HG03064 (cell line): Measurements from ENCODE around the gene RAB11FIP4.
"Not testable (repeated sequence)": the region's sequence is repeated elsewhere in the genome, so short reads cannot be mapped to it uniquely, and the experiment has no call there.

Experiments used
- ATAC-seq: cut with Tn5 transposase; IDR thresholded peaks from one replicate; pipeline ENCODE4 v1.9.1; 2021; ENCODE audit warnings: low read depth; ENCODE audit not compliant: unreplicated experiment

Gene RAB11FIP4

DNA sequence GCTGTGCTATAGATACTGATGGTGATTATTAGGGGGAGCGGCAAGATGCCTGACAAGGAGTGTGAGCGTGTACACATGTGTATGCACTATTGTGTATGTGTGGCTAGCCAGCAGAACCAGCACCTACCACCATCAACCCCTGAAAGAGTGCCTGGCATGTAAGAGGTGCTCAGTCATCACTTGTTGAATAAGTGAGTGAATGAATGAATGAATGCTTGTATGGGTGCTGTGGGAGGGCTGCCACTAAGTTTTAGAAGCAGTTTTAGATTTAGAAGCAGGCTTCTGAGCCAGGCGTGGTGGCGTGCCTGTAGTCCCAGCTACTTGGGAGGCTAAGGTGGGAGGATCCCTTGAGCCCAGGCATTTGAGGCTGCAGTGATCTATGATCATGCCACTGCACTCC, 37.0 kb downstream of the RAB11FIP4 start:
- no peak for ATAC-seq

DNA sequence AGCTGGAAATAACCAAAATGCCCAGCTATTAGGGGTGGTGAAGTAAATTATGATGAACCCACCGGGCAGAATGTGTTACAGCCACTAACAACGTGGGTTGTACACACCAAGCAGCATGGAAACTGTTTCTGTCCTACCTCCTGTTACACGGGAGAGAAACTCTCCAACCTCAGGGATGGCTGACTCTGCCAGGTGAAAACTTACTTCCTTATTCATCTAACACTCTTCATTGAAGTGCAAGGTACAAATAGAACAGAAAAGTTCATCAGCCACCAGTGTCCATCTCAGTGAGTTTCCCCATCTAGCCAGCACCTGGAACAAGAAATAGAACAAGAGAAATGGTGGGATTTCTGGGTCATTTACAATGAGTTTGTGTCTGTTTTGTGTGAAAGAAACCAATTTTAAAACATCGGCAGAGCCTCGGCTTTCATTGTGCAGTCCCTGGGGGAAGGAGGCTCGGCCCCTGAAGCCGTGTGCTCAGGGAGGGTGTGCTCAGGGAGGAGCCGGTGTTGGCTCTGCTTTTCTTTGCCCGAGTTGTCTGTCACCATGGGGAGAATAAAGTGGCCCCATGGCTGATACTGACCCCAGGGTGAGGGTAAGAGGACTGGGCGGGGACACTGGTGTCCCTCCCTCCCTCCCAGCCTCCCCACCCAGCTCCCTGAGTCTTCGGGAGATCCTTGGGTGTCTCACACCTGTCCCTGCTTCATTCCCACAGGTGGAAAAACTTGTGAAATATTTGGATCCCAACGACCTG, 39.8 kb downstream of the RAB11FIP4 start:
- ATAC-seq, result no peak

DNA sequence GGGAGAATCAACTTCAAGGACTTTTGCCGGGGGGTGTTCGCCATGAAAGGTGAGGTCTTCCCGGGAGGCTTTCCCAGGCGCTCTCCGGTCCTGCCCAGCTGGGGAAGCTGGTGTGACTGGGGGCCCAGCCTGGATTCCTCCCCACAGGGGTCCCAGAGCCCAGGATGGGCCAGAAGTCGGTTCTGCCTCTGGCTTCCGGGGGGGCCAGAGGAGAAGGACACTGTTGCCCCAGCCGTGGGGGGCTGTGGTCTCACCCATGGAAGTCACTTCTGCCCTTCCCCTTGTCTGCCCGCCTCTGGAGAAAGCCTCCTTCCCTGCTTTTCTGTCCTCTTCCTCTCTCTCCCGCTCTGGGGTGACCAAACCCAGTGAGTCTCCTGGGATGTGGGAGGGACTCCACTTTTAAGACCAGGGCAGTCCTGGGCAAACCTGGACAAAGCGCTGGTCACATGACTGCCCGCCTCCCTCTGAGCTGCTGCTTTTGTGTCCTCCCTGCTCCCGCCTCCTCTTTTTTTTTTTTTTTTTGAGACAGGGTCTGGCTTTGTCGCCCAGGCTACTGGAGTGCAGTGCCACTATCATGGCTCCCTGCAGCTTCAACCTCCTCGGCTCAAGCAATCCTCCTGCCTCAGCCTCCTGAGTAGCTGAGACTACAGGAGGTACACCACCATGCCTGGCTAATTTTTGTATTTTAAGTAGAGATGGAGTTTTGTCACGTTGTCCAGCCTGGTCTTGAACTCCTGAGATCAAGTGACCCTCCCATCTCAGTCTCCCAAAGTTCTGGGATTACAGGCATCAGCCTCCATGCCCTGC, 40.6 kb downstream of the RAB11FIP4 start:
- no peak for ATAC-seq

DNA sequence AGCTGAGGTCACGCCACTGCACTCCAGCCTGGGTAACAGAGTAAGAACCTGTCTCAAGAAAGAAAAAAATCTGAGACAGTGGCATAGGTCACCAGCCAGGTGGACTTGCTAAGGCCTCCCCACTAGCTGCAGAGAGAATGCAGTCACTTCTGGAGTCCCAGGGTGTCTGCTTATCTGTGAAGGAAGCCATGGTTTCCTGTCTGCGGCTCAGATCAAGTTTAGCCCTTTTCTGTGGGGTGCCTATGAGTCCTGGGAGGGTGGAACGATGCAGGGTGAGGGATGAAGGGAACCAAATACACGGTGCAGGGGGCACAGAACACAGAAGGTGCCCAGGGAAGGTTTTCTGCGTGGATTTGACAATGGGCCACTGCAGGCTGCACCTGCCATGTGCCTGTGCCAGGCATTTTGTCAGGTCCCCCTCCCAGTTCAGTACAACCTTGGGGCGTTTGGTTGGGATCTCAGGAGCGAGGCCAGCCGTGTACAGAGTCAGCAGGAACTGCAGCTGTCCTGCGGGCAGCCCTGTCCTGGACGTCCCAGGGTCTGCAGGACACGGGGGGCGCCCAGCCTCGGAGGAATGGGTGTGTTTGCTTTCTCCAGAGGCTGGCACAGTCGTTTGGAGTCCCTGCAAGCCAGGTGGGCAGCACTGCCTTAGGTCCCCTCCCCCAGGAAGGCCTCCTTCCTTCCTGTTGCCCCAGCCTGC, 41.8 kb downstream of the RAB11FIP4 start:
- no peak for ATAC-seq

DNA sequence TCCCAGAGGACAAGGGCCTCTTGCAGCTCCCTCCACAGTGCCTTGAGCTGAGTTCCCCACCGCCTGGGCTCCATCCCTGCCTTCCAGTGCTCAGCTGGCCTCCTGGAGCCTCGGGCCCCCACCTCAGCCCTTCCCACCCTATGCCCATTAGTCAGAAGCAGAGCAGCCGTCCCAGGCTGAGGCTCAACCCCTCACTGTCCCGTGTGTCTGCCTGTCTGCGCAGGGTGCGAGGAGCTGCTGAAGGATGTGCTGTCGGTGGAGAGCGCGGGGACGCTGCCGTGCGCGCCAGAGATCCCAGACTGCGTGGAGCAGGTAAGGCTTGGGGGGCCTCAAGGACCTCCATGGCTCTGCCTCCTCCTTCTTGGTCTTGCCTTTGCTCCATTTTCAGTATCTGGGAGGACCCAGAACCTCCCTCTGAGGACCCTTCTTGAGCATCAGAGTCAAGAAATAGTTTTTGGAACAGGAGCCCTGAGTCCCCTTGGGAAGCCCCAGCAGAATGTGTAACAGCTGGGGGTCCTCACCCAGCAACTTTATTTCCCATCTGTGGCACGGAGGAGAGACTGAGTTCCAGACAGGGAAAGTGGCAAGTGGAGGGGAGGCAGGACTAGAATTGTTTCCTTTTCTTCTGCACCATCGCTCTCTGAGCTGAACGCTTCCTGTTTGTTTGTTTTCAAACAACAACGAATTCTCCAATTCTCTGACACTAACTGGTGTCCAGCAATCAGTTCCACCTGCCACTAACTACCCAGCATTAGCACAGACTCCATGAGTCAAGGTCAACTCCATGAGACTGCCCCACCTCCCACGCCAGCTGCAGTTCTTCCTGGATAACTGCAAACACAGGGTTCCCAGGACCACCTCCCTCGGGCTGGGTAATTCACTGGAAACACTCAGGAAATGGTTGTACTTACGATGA, 42.6 kb downstream of the RAB11FIP4 start:
- ATAC-seq, result no peak

DNA sequence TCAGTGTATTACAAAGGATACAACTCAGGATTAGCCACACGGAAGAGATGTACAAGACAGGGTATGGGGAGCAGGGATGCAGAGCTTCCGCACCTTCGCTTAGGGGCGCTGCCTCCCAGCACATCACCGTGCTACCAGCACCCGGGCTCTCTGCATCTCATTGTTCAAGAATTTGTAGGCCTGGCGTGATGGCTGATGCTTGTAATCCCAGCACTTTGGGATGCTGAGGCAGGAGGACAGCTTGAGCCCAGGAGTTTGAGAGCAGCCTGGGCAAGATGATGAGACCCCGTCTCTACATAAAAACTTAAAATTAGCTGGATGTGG, 43.2 kb downstream of the RAB11FIP4 start:
- ATAC-seq, result no peak

DNA sequence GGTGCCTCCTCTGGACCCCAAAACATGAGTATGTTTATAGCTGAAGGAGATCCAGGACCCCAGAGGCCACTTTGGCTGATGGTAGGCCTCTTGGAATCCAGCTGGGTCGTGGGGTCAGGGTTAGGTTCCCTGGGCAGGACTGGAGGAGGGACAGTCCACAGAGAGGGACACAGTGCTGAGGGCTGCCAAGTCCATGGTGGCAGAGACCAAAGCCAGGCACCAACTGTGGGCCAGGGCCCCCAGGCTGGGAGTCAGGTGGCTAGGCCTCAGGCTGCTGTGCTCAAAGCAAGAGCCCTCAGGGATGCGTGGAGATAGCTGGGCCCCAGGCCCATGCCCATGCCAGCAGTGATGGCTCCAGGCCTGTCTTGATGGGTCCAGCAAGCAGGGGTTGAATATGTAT, 44.1 kb downstream of the RAB11FIP4 start:
- ATAC-seq, result no peak

DNA sequence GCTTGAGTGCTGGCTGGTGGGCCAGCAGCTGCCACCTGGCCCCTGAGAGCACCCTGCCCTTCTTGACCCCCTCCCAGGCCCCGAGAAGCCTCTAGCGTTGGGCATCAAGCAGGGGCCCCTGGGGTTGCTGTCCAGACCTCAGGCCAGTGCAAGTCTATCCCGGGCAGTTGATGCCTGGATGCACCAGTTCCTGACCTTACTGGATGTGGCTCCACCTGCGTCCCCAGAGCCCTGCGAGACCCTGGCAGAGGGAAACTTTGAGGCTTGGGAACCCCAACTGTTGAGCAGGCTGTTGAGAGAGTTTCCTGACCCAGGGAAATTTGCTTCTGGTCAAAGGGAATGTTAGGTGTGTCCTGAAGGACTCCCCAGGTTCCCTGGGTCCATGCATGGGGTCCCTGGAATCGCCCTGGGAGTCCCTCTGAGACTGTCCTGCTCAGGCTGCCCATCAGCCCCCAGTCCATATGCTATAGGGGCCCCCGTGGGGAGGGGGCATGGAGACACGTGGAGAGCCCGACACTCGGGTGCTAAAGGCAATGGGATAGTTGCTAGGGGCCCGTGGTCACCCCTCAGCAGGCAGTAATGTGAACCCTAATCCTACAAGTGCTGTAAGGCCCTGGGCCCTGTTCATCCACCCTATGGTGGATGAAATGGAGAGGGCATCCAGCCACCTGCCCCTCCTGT, 46.4 kb downstream of the RAB11FIP4 start:
- no peak for ATAC-seq

DNA sequence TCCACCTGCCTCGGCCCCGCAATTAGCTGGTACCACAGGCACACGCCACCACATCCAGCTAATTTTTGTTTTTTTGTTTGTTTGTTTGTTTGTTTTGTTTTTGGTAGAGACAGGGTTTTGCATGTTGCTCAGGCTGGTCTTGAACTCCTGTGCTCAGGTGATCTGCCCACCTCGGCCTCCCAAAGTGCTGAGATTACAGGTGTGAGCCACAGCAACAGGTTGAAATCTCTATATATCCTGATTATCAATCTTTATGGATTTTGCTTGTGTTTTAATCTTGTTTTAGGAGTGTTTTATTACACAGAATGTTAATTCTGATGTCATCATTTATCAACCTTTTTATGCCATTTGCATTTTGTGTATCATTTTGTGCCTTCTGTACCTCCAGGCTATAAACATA, 48.2 kb downstream of the RAB11FIP4 start:
- ATAC-seq, result no peak

DNA sequence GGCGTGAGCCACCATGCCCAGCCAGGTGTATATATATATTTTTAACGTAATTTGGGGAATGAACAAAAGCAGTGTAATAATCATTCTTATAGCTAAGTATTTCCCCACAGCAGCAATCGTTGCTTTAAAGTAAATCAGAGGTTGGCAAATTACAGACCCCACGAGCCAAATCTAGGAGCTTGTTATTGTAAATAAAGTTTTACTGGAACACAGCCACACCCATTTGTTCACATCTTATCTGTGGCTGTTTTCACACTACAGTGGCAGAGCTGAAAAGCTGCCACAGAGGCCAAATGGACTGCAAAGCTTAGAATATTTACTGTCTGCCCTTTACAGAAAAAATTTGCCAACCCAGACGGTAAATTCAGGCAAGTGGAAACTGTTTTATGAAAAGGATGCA, 50.8 kb downstream of the RAB11FIP4 start:
- no peak for ATAC-seq

DNA sequence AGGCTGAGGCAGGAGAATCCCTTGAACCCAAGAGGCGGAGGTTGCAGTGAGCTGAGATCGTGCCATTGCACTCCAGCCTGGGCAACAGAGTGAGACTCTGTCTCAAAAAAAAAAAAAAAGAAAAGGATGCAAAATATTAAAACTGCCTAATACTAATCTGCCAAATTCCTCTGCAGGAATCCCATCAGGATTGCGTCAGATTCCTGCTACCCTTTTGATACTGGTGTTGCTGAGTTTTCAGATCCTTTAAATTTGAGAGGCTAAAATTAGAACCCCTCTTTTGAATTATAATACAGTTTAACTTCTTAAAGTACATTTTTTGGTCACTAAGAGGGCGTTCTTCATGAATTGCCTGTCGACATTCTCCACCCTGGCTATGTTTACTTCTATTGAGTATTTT, 51.4 kb downstream of the RAB11FIP4 start:
- ATAC-seq, result not testable (repeated sequence)

DNA sequence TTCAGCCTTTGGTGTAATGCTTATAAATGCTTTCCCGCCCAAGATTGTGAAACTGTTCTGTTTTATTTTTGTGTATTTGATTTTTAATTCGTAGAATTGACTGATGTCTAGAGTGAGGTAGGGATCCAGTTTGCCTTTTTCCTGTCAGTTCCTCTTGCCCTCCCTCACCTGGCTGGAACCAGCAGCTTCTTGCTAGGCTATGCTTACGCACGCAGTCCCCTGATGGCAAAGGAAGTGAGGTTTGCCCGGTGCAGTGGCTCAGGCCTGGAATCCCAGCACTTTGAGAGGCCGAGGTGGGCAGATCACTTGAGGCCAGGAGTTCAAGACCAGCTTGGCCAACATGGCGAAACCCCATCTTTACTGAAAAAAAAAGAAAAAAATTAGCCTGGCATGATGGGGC, 51.9 kb downstream of the RAB11FIP4 start:
- no peak for ATAC-seq

DNA sequence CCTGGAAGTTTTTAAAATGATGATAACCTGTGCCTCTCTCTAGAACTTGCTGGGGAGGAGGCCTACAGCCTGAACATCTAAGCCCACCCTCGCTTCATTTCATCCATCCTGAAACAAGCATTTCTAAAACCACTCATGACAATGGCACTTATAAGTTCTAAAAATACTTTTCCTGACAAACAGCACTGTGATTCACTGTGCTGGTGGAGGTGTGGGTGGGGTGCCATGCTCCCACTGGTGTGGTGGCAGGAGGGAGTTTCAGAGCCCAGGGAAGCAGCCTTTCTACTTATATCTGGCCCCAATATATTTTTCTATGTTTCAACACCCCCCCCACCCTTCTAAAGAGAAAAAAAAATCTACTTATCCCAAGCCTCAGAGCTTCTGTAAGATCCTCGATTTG, 52.6 kb downstream of the RAB11FIP4 start:
- no peak for ATAC-seq

DNA sequence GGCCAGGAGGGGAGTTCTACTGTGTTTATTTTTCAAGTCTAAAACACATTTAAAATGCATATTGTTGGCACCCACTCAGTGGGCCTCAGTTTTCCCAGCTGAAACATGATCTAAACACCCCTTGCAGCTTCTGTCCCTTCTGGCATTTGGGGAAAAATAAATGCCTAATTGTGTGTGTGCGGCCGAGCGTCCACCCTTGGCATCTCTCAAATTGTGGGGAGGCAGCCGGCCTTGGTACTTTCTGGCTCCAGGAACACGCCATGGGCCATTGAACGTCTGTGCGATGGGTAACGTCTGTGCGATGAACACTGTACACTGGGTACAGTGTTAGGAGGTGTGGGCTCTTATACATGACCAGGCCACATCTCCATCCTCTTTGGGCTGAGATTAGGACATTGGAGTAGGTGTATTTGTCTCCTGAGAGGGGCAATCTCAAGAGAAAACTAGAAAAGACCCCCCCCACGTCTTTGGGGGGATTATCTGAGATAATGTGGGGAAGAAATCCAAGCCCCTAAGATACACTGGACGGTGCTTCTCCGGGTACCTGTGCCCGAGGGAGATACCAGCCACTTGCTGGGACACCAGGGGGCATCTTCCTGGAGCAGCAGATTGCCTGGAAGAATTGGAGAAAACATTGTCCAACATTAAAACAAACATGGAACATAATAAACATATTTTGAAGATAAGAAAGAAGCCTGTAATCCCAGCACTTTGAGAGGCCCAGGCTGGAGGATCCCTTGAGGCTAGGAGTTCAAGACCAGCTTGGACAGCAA, 54.9 kb downstream of the RAB11FIP4 start:
- ATAC-seq, result no peak

DNA sequence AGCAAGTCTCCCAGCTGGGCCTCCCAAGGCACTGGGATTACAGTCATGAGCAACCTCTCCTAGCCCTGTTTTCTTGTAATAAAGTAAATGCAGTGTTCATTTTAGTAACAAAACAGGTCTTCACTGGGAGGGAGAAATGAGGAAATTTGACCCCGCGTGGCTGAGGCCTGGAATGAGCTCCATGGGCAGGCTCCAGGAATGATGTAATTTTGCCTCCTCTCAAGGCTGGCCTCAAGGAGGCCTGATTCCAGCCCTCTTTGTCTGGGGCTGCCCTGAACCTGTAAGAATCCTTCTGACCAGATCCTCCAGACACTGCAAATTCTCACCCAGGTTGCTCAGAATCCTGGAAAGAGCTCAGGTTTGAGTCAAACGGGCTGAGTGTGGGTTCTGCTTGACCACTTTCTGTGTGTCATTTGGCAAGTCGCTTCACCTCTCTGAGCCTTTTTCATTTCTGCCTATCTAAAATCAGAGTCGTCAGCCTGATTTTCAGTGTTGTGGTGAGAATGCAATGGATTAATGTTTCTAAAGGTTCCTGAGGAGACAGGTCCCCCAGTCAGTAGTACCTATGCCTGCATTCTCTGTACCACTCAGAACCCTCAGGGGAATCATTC, 57.1 kb downstream of the RAB11FIP4 start:
- ATAC-seq, result no peak

DNA sequence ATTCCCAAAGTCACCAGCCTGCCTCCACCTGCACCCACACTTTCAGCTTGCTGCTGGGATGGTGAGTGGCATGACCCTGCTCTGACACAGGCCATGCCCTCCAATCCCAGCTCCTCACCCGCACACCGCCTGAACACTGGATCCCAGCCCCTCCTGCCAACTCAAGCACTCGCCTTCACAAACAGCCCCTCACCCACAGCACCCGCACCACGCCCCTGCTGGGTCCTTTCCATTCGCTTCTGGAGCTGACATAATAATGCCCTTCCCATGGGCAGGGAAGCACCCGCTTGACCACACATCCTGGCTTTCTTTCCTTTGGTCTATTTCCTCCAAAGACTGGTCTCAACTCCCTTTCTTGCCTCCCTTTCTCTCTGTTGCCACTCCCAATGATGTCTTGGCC, 57.6 kb downstream of the RAB11FIP4 start:
- ATAC-seq, result no peak

DNA sequence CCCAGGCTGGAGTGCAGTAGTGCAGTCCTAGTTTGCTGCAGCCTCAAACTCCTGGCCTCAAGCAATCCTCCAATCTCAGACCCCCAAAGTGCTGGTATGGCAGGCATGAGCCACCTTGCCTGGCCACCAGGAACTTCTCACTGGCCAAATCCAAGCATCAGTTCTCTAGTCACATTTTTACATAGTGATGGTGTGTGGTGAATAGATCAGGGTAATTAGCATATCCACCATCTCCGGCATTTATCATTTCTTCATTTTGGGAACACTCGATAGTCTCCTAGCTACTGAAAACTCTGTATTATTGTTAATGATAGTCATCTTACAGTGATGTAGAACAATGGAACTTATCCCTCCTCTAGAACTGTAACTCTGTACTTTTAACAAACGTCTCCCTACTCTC, 58.3 kb downstream of the RAB11FIP4 start:
- no peak for ATAC-seq

DNA sequence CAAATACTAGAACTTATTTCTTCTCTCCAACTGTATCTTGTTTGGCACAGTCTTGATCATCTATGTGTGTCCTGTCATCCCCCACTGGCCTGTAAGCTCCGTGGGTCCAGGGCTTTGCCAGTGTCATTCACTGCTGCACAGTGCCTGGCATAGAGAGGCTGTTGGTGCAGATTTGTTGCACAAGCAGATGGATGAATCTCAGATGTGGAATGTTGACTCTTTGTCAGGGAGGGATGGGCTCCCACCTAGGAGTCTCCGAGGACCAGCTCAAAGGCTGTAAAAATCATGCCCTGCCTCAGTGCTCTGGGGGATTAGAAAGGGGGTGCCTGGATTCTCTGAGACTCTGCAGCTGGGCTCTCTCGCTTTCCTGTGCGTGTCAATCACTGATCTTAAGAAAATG, 60.6 kb downstream of the RAB11FIP4 start:
- ATAC-seq, result no peak

DNA sequence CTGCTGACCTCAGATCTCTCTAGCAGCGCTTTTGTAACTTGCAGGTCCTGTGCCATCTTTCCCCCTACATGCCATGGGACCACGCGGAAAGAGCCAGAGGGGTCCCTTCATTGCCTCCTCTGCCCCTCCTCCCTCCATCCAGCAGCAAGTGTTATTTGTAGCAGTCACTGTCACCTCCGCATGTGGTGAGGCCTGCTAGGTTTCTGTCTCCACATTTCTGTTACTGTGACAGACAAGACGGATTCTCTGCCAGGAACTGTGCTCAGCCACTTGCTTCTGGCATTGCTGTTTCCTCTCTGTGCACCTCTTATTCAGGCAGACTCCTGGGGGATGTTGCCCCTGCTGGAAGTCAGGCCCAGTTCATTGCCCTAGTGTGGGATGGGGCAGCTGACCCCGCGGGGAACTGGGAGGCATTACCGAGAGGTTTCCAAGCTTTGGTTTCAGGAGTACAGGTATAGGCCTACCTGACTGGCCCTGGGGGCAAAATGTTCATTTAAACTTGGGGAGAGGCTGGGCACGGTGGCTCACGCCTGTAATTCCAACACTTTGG, 61.2 kb downstream of the RAB11FIP4 start:
- ATAC-seq, result no peak
